Common myeloid progenitor, CD34-positive (primary cell): Measurements from ENCODE around the gene GALR2.
"Not testable (repeated sequence)": the region's sequence is repeated elsewhere in the genome, so short reads cannot be mapped to it uniquely, and the experiment has no call there.

Experiments
- CTCF ChIA-PET: fragments of 350-600 bp; sonication (Branson Sonifier 250); formaldehyde crosslinking; loops from one replicate; lab custom pipeline; 2021; ENCODE audit warnings: antibody characterized with exemption; lab: Charles Lee
- POLR2A ChIA-PET: fragments of 350-600 bp; sonication (Branson Sonifier 250); formaldehyde crosslinking; loops from one replicate; lab custom pipeline; 2021; ENCODE audit warnings: antibody characterized with exemption; lab: Charles Lee
- DNase-seq, 3 donors: peaks; one replicate each; pipeline versions ENCODE4 v3.0.0 to v3.0.0-alpha.2; 2013
- H3K27ac ChIP-seq, 2 experiments: 1 replicate in 1 of 2; 2 replicates in 1 of 2; pipeline ENCODE4 v1.7.0; 2013; ENCODE audit warnings: inconsistent platforms in 2 of 2, low read length in 2 of 2, mild to moderate bottlenecking in 2 of 2, low read depth in 1 of 2, moderate library complexity in 1 of 2; ENCODE audit not compliant: severe bottlenecking in 2 of 2, insufficient read depth in 1 of 2, poor library complexity in 1 of 2
- H3K27me3 ChIP-seq, 5 experiments: replicated peaks in 2 of 5; 1 replicate in 3 of 5; 2 replicates in 2 of 5; pipeline versions ENCODE4 v1.6.1 to v1.7.0; 2013; ENCODE audit warnings: low read length in 4 of 5, mild to moderate bottlenecking in 2 of 5, moderate library complexity in 2 of 5, inconsistent platforms in 1 of 5; ENCODE audit not compliant: insufficient read depth in 5 of 5, control insufficient read depth in 4 of 5
- H3K36me3 ChIP-seq, 4 experiments: 1 replicate in 2 of 4; 2 replicates in 2 of 4; pipeline versions ENCODE4 v1.6.1 to v1.7.0; 2013; ENCODE audit warnings: low read length in 3 of 4, control low read depth in 1 of 4, mild to moderate bottlenecking in 1 of 4; ENCODE audit not compliant: control insufficient read depth in 4 of 4, insufficient read depth in 4 of 4
- H3K4me1 ChIP-seq, 4 experiments: 1 replicate in 3 of 4; 2 replicates in 1 of 4; pipeline versions ENCODE4 v1.6.1 to v1.7.1; 2013; ENCODE audit warnings: low read length in 3 of 4, mild to moderate bottlenecking in 3 of 4, control low read depth in 1 of 4, inconsistent platforms in 1 of 4, moderate library complexity in 1 of 4; ENCODE audit not compliant: control insufficient read depth in 4 of 4, insufficient read depth in 4 of 4; ENCODE audit errors: control extremely low read depth in 1 of 4
- H3K4me3 ChIP-seq, 7 experiments: 1 replicate in 4 of 7; 2 replicates in 3 of 7; pipeline versions ENCODE4 v1.5.1 to v1.7.0; 2013; ENCODE audit warnings: mild to moderate bottlenecking in 7 of 7, low read length in 6 of 7, moderate library complexity in 6 of 7, inconsistent platforms in 2 of 7, low read depth in 2 of 7, control low read depth in 1 of 7; ENCODE audit not compliant: insufficient read depth in 4 of 7, control insufficient read depth in 1 of 7; ENCODE audit errors: extremely low read depth in 1 of 7
- H3K9me3 ChIP-seq, 5 experiments: 1 replicate in 4 of 5; 2 replicates in 1 of 5; pipeline versions ENCODE4 v1.6.1 to v1.7.1; 2013; ENCODE audit warnings: low read length in 4 of 5, mild to moderate bottlenecking in 2 of 5, inconsistent platforms in 1 of 5, low read depth in 1 of 5, moderate library complexity in 1 of 5; ENCODE audit not compliant: control insufficient read depth in 4 of 5, insufficient read depth in 2 of 5; ENCODE audit errors: control extremely low read depth in 1 of 5
- WGBS: methylation state at CpG from one replicate; pipeline ENCODE4 v1.1.5; 2013; ENCODE audit not compliant: insufficient coverage; 5-methylcytosine and 5-hydroxymethylcytosine counted together

GALR2 gene

GRCh38 chr17:76076146-76076764, 1.7 kb downstream of the GALR2 start:
- H3K36me3 ChIP-seq = no peaks in the 10 kb centered on the region
- 4% methylated on average over 39 of the region's 41 CpGs for WGBS
- H3K27me3 ChIP-seq = peaks cover 2 to 75% (median 43%) of the 10 kb centered on the region in 5 experiments
- H3K4me1 ChIP-seq = peaks cover 8 to 63% (median 54%) of the 10 kb centered on the region in 4 experiments
- POLR2A ChIA-PET = no interaction called here
- CTCF ChIA-PET = interaction anchor here (1.1 kb wide), 1 partner anchor 18 kb away, joined by 3 read pairs; no protein-coding TSS in a partner anchor
- peak overlapping the region in 3 of 7 experiments; percentile 46 to 55 (median 46) for H3K4me3 ChIP-seq
- DNase-seq = peak in 1 of 3 donors; percentile 8
- H3K9me3 ChIP-seq = no peaks in the 10 kb centered on the region
- H3K27ac ChIP-seq = no peak overlapping the region

DNA sequence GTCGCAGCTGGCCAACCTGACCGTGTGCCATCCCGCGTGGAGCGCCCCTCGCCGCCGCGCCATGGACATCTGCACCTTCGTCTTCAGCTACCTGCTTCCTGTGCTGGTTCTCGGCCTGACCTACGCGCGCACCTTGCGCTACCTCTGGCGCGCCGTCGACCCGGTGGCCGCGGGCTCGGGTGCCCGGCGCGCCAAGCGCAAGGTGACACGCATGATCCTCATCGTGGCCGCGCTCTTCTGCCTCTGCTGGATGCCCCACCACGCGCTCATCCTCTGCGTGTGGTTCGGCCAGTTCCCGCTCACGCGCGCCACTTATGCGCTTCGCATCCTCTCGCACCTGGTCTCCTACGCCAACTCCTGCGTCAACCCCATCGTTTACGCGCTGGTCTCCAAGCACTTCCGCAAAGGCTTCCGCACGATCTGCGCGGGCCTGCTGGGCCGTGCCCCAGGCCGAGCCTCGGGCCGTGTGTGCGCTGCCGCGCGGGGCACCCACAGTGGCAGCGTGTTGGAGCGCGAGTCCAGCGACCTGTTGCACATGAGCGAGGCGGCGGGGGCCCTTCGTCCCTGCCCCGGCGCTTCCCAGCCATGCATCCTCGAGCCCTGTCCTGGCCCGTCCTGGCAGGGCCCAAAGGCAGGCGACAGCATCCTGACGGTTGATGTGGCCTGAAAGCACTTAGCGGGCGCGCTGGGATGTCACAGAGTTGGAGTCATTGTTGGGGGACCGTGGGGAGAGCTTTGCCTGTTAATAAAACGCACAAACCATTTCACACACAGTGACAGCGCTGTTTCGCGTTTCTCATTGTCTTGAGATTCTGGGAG, 2.4 kb downstream of the GALR2 start:
- ChIA-PET CTCF (interaction anchor here (1.1 to 1.4 kb wide), 2 partner anchors 11 to 17 kb away, joined by 3 read pairs; no protein-coding TSS in a partner anchor), POLR2A (interaction anchor here (1.0 kb wide), 1 partner anchor 195 kb away, joined by 3 read pairs; no protein-coding TSS in a partner anchor)
- Histone ChIP-seq H3K9me3 (no peaks in the 10 kb centered on the region), H3K27me3 (peaks cover 2 to 75% (median 43%) of the 10 kb centered on the region in 5 experiments), H3K4me1 (peaks cover 2 to 56% (median 48%) of the 10 kb centered on the region in 4 experiments), H3K36me3 (peaks cover 0 to 2% (median 0%) of the 10 kb centered on the region in 4 experiments), H3K4me3 (peak overlapping the region in 3 of 7 experiments; percentile 46 to 55 (median 46)), H3K27ac (no peak overlapping the region)
- peak; percentile 70 to 80 (median 78) for DNase-seq
- WGBS = 5% methylated on average over 78 of the region's 82 CpGs

DNA sequence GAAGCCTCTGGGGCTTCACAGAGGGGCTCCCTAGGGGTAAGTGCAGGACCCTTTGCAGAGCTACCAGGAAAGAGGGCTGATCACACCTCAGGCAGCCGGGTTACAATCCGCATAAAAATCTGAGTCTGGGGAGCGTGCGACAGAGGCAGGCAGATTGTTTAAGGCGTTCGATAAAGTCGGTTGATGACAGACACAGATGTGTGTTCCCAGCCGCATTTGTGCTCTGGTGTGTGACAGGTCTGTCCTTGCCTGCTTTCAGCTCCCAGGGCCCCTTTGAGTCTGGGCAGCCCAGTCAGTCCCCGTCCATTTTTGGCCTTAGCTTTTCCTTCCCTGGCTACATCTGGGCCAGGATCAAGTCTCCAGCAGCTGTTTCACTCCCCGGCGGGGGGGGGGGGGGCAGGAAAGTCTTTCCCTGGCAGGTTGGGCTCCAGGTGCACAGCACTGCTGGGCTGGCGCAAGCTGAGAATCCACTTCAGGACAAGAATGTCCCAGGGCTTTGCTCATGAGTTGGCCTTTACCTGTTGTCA, 3.1 kb downstream of the GALR2 start:
- 24% methylated on average over 9 of the region's 12 CpGs for WGBS
- peaks cover 2 to 75% (median 43%) of the 10 kb centered on the region in 5 experiments for H3K27me3 ChIP-seq
- ChIA-PET CTCF (interaction anchor here (1.2 to 1.4 kb wide), 2 partner anchors 12 to 66 kb away, joined by 3 read pairs; no protein-coding TSS in a partner anchor), POLR2A (interaction anchor here (1.0 kb wide), 1 partner anchor 194 kb away, joined by 3 read pairs; no protein-coding TSS in a partner anchor)
- no peak overlapping the region for H3K4me3 ChIP-seq
- H3K36me3 ChIP-seq = peaks cover 0 to 9% (median 3%) of the 10 kb centered on the region in 4 experiments
- H3K4me1 ChIP-seq = peaks cover 2 to 54% (median 47%) of the 10 kb centered on the region in 4 experiments
- H3K9me3 ChIP-seq = no peaks in the 10 kb centered on the region
- DNase-seq = peak in 2 of 3 donors; percentile 36 to 50
- no peak overlapping the region for H3K27ac ChIP-seq

GRCh38 chr17:76078370-76078769, 3.8 kb downstream of the GALR2 start:
- not testable (repeated sequence) for DNase-seq, H3K4me3 ChIP-seq, H3K9me3 ChIP-seq, H3K27ac ChIP-seq
- ChIA-PET POLR2A (interaction anchor here (0.6 to 1.0 kb wide), 2 partner anchors 162 to 193 kb away, joined by 3 to 6 read pairs; no protein-coding TSS in a partner anchor), CTCF (interaction anchor here (1.2 to 1.7 kb wide), 4 partner anchors 13 to 67 kb away, joined by 3 to 5 read pairs (median 3); partner anchors contain the start of gene EXOC7)
- peaks cover 2 to 74% (median 43%) of the 10 kb centered on the region in 5 experiments for H3K27me3 ChIP-seq
- 58% methylated on average over 5 of the region's 5 CpGs for WGBS
- peaks cover 0 to 16% (median 8%) of the 10 kb centered on the region in 4 experiments for H3K36me3 ChIP-seq
- H3K4me1 ChIP-seq = peaks cover 2 to 50% (median 43%) of the 10 kb centered on the region in 4 experiments

- DNase-seq = no peak
- no peaks in the 10 kb centered on the region for H3K9me3 ChIP-seq
- H3K27me3 ChIP-seq = peaks cover 0 to 68% (median 41%) of the 10 kb centered on the region in 5 experiments
- no peak within 1 kb of the TSS for H3K27ac ChIP-seq
- WGBS = 67% methylated on average over 17 of the region's 17 CpGs
- peaks cover 2 to 50% (median 43%) of the 10 kb centered on the region in 4 experiments for H3K4me1 ChIP-seq
- ChIA-PET POLR2A (interaction anchor here (0.6 kb wide), 1 partner anchor 163 kb away, joined by 6 read pairs; no protein-coding TSS in a partner anchor), CTCF (interaction anchor here (1.2 to 1.7 kb wide), 6 partner anchors 24 to 219 kb away, joined by 3 to 5 read pairs (median 4); partner anchors contain the start of gene EXOC7)
- H3K36me3 ChIP-seq = peaks cover 0 to 22% (median 15%) of the 10 kb centered on the region in 4 experiments
- peak within 1 kb of the TSS in 1 of 7 experiments; percentile 19 for H3K4me3 ChIP-seq
Observed at GRCh38 chr17:76078860-76079534, 4.4 kb downstream of the GALR2 start, which contains the start of gene ZACN. TSS of gene ZACN (plus strand) at chr17:76079182. CDS start at chr17:76079265, 83 bp downstream.

DNA sequence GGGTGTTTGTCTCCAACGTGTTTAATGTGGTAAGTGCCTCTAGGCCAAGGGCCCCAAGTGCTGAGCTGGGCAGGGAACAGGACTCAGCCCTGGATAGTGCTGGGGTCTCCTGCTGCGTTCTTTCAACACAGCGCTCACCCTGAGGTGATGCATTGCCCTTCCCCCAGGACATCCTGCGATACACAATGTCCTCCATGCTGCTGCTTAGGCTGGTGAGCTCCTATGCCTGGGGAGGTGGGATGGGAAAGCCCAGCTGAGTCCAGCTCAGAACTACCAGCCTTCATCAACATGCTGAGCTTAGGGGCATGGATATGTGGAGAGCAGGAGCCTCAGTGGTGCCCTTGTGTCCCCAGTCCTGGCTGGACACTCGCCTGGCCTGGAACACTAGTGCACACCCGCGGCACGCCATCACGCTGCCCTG, 5.0 kb downstream of the GALR2 start:
- H3K36me3 ChIP-seq = peaks cover 0 to 28% (median 20%) of the 10 kb centered on the region in 4 experiments
- H3K27ac ChIP-seq = no peak overlapping the region
- ChIA-PET CTCF (interaction anchor here (0.7 to 2.0 kb wide), 8 partner anchors 15 to 218 kb away, joined by 3 to 7 read pairs (median 4); partner anchors contain the start of gene EXOC7), POLR2A (interaction anchor here (0.6 kb wide), 1 partner anchor 563 kb away, joined by 3 read pairs; the partner anchor contains the start of gene TSEN54)
- H3K4me3 ChIP-seq = no peak overlapping the region
- peaks cover 2 to 45% (median 40%) of the 10 kb centered on the region in 4 experiments for H3K4me1 ChIP-seq
- DNase-seq = no peak
- H3K27me3 ChIP-seq = peaks cover 0 to 62% (median 39%) of the 10 kb centered on the region in 5 experiments
- 55% methylated on average over 9 of the region's 9 CpGs for WGBS
- H3K9me3 ChIP-seq = no peaks in the 10 kb centered on the region
